Fibroblast of mammary gland (primary cell): ENCODE data around the gene CPTP.

Experiments used
- DNase-seq: peaks from one replicate; pipeline ENCODE4 v3.0.0-alpha.2; 2010; ENCODE audit warnings: low read depth
- H3K4me3 ChIP-seq: 2 replicates; pipeline ENCODE4 v1.5.1; 2011; ENCODE audit warnings: low read depth, mild to moderate bottlenecking, low read length, moderate library complexity; ENCODE audit not compliant: control insufficient read depth
- CTCF ChIP-seq: conservative IDR thresholded peaks from 2 replicates; pipeline ENCODE4 v1.5.1; 2011; ENCODE audit warnings: low read depth, low read length, inconsistent platforms; ENCODE audit not compliant: control insufficient read depth, insufficient read depth

The CPTP gene

GRCh38 chr1:1352786-1353388 is 28.3 kb downstream of the CPTP start:
- no peak for DNase-seq
- no peak for TF ChIP-seq CTCF
- no peak overlapping the region for H3K4me3 ChIP-seq

GRCh38 chr1:1353389-1354151 is 29.0 kb downstream of the CPTP start:
- H3K4me3 ChIP-seq, result no peak overlapping the region
- TF ChIP-seq CTCF, result no peak
- DNase-seq, result no peak

- no peak for DNase-seq
- H3K4me3 ChIP-seq, result no peak overlapping the region
- no peak for TF ChIP-seq CTCF
Measured at GRCh38 chr1:1354271-1355247, 30.0 kb downstream of the CPTP start.

- no peak for TF ChIP-seq CTCF
- H3K4me3 ChIP-seq, result no peak overlapping the region
- DNase-seq, result peak; percentile 42
Measured at GRCh38 chr1:1355416-1355815, 30.8 kb downstream of the CPTP start.

GRCh38 chr1:1356166-1356795 is 31.7 kb downstream of the CPTP start:
- TF ChIP-seq CTCF, result no peak
- peak overlapping the region; percentile 86 for H3K4me3 ChIP-seq
- no peak for DNase-seq

- no peak for TF ChIP-seq CTCF
- no peak for DNase-seq
- peak overlapping the region; percentile 86 for H3K4me3 ChIP-seq
Measured at GRCh38 chr1:1356796-1357401, 32.3 kb downstream of the CPTP start.
